ENCODE results near the gene SRPK2. TPM values are rescaled to one million over a fixed set of nuclear protein-coding genes. Genes with fewer than 3 reads are reported as not detected.

SRPK2 gene
- total and polyA plus RNA-seq, 4 donors: 7.8 to 19.7 (median 16.7) TPM

DNA sequence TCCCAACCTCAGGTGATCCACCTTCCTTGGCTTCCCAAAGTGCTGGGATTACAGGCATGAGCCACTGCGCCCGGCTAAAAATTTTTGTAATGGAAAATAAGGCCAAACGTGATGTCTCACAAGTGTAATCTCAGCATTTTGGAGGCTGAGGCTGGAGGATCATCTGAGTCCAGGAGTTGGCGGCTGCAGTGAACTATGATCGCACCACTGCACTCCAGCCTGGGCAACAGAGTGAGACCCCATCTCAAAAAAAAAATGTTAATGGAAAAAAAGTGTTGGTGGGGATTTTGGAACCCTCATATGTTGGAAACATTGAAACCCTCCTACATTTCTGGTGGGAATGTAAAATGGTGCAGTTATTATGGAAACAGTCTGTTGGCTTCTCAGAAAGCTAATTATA is 2.7 kb upstream of the SRPK2 start (continued):
- TF ChIP-seq, protein P1, sequence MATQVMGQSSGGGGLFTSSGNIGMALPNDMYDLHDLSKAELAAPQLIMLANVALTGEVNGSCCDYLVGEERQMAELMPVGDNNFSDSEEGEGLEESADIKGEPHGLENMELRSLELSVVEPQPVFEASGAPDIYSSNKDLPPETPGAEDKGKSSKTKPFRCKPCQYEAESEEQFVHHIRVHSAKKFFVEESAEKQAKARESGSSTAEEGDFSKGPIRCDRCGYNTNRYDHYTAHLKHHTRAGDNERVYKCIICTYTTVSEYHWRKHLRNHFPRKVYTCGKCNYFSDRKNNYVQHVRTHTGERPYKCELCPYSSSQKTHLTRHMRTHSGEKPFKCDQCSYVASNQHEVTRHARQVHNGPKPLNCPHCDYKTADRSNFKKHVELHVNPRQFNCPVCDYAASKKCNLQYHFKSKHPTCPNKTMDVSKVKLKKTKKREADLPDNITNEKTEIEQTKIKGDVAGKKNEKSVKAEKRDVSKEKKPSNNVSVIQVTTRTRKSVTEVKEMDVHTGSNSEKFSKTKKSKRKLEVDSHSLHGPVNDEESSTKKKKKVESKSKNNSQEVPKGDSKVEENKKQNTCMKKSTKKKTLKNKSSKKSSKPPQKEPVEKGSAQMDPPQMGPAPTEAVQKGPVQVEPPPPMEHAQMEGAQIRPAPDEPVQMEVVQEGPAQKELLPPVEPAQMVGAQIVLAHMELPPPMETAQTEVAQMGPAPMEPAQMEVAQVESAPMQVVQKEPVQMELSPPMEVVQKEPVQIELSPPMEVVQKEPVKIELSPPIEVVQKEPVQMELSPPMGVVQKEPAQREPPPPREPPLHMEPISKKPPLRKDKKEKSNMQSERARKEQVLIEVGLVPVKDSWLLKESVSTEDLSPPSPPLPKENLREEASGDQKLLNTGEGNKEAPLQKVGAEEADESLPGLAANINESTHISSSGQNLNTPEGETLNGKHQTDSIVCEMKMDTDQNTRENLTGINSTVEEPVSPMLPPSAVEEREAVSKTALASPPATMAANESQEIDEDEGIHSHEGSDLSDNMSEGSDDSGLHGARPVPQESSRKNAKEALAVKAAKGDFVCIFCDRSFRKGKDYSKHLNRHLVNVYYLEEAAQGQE (IDR thresholded peaks at IDR 0.05): no peak
- no peak for TF ChIP-seq TAF1 (conservative IDR thresholded peaks at IDR 0.05)

DNA sequence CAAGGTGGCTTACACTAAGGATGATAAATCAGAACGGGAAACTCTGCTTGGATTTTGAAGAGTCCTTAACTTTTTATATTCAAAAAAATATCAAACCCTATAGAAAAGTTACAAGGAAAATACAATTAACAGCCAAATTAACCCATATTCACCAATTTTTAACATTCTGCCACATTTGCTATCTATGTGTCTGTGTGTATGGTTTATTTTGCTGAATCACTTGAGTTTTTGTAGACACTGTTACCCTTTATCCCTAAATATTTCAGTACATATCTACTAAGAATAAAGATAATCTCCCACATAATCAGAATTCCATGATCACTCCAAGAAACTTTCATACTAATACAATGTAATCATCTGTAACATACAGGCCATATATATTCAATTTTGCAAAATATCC is 1.2 kb upstream of the SRPK2 start:
- no peak overlapping the region for H3K27ac ChIP-seq (ENCODE audit: low read depth in 1 of 2, low read length in 2 of 2)
- no peak for DNase-seq (ENCODE audit: low spot score)

GRCh38 chr7:105389088-105389650 is 448 bp upstream of the SRPK2 start:
- TF ChIP-seq NR2F2 (IDR thresholded peaks at IDR 0.05) (no peak), GABPA (IDR thresholded peaks at IDR 0.05 in 1 of 2, conservative IDR thresholded peaks at IDR 0.05 in 1 of 2) (no peak), HNF4G (IDR thresholded peaks at IDR 0.05) (no peak), JUND (IDR thresholded peaks at IDR 0.05) (no peak), HNF4A (conservative IDR thresholded peaks at IDR 0.05) (no peak), RAD21 (IDR thresholded peaks at IDR 0.05) (no peak), FOXA2 (IDR thresholded peaks at IDR 0.05) (no peak), EGR1 (IDR thresholded peaks at IDR 0.05; ENCODE audit: low read depth in 2 of 2) (no peak), FOXA1 (IDR thresholded peaks at IDR 0.05) (no peak), RXRA (IDR thresholded peaks at IDR 0.05) (no peak), YY1 (IDR thresholded peaks at IDR 0.05) (no peak), SP1 (IDR thresholded peaks at IDR 0.05) (no peak), TAF1 (conservative IDR thresholded peaks at IDR 0.05) (no peak)
- TF ChIP-seq, protein P2, sequence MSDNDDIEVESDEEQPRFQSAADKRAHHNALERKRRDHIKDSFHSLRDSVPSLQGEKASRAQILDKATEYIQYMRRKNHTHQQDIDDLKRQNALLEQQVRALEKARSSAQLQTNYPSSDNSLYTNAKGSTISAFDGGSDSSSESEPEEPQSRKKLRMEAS (IDR thresholded peaks at IDR 0.05): no peak
- TF ChIP-seq, protein P1 (IDR thresholded peaks at IDR 0.05): no peak
- TF ChIP-seq, protein P3, sequence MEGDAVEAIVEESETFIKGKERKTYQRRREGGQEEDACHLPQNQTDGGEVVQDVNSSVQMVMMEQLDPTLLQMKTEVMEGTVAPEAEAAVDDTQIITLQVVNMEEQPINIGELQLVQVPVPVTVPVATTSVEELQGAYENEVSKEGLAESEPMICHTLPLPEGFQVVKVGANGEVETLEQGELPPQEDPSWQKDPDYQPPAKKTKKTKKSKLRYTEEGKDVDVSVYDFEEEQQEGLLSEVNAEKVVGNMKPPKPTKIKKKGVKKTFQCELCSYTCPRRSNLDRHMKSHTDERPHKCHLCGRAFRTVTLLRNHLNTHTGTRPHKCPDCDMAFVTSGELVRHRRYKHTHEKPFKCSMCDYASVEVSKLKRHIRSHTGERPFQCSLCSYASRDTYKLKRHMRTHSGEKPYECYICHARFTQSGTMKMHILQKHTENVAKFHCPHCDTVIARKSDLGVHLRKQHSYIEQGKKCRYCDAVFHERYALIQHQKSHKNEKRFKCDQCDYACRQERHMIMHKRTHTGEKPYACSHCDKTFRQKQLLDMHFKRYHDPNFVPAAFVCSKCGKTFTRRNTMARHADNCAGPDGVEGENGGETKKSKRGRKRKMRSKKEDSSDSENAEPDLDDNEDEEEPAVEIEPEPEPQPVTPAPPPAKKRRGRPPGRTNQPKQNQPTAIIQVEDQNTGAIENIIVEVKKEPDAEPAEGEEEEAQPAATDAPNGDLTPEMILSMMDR (IDR thresholded peaks at IDR 0.05; ENCODE audit: low read depth, low read length, missing input control): no peak
- TF ChIP-seq, protein P4, sequence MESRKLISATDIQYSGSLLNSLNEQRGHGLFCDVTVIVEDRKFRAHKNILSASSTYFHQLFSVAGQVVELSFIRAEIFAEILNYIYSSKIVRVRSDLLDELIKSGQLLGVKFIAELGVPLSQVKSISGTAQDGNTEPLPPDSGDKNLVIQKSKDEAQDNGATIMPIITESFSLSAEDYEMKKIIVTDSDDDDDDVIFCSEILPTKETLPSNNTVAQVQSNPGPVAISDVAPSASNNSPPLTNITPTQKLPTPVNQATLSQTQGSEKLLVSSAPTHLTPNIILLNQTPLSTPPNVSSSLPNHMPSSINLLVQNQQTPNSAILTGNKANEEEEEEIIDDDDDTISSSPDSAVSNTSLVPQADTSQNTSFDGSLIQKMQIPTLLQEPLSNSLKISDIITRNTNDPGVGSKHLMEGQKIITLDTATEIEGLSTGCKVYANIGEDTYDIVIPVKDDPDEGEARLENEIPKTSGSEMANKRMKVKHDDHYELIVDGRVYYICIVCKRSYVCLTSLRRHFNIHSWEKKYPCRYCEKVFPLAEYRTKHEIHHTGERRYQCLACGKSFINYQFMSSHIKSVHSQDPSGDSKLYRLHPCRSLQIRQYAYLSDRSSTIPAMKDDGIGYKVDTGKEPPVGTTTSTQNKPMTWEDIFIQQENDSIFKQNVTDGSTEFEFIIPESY (IDR thresholded peaks at IDR 0.05): no peak
- TF ChIP-seq, protein P5, sequence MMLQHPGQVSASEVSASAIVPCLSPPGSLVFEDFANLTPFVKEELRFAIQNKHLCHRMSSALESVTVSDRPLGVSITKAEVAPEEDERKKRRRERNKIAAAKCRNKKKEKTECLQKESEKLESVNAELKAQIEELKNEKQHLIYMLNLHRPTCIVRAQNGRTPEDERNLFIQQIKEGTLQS (IDR thresholded peaks at IDR 0.05): no peak
- no peak for DNase-seq (ENCODE audit: low spot score)
- Histone ChIP-seq H3K4me3 (ENCODE audit: low read depth in 1 of 3, low read length in 3 of 3) (peak overlapping the region; percentile 54 to 100 (median 65)), H3K9me3 (ENCODE audit: control insufficient read depth in 4 of 4, low read length in 3 of 4) (no peaks in the 10 kb centered on the region), H3K36me3 (ENCODE audit: control insufficient read depth in 4 of 4, insufficient read depth in 3 of 4, low read depth in 1 of 4, low read length in 3 of 4) (peaks cover 0 to 3% (median 0%) of the 10 kb centered on the region in 4 donors), H3K27ac (ENCODE audit: low read depth in 1 of 2, low read length in 2 of 2) (peak overlapping the region in 1 of 2 donors; percentile 50), H3K9ac (ENCODE audit: low read depth in 1 of 2, low read length in 2 of 2) (no peak overlapping the region), H3K27me3 (ENCODE audit: control insufficient read depth in 4 of 4, insufficient read depth in 4 of 4, low read length in 3 of 4) (no peaks in the 10 kb centered on the region), H3K4me1 (ENCODE audit: control insufficient read depth in 4 of 4, insufficient read depth in 4 of 4, low read length in 3 of 4) (peaks cover 0 to 13% (median 3%) of the 10 kb centered on the region in 4 donors)
- 6% methylated on average over 45 of the region's 45 CpGs for WGBS

More for the DNA sequence above, 1.2 kb upstream of the SRPK2 start:
- Histone ChIP-seq H3K9ac (ENCODE audit: low read depth in 1 of 2, low read length in 2 of 2) (no peak overlapping the region), H3K9me3 (ENCODE audit: control insufficient read depth in 4 of 4, low read length in 3 of 4) (no peaks in the 10 kb centered on the region), H3K4me3 (ENCODE audit: low read depth in 1 of 3, low read length in 3 of 3) (no peak overlapping the region), H3K36me3 (ENCODE audit: control insufficient read depth in 4 of 4, insufficient read depth in 3 of 4, low read depth in 1 of 4, low read length in 3 of 4) (peaks cover 0 to 3% (median 0%) of the 10 kb centered on the region in 4 donors), H3K27me3 (ENCODE audit: control insufficient read depth in 4 of 4, insufficient read depth in 4 of 4, low read length in 3 of 4) (no peaks in the 10 kb centered on the region), H3K4me1 (ENCODE audit: control insufficient read depth in 4 of 4, insufficient read depth in 4 of 4, low read length in 3 of 4) (peaks cover 0 to 13% (median 3%) of the 10 kb centered on the region in 4 donors)
- TF ChIP-seq TAF1 (conservative IDR thresholded peaks at IDR 0.05) (no peak), RAD21 (IDR thresholded peaks at IDR 0.05) (no peak), SP1 (IDR thresholded peaks at IDR 0.05) (no peak)
- WGBS: 98% methylated on average over 1 of the region's 1 CpG
